HG02981 (cell line): ENCODE results near the gene PXDN.
A peak's percentile ranks its signal among the peaks of the same experiment; 100 is the strongest.
"Not testable (repeated sequence)": the region's sequence is repeated elsewhere in the genome, so short reads cannot be mapped to it uniquely, and the experiment has no call there.

Experiments used
- ATAC-seq: cut with Tn5 transposase; IDR thresholded peaks from one replicate; pipeline ENCODE4 v1.9.1; 2021; ENCODE audit warnings: mild to moderate bottlenecking, moderate library complexity; ENCODE audit not compliant: unreplicated experiment

The PXDN gene

DNA sequence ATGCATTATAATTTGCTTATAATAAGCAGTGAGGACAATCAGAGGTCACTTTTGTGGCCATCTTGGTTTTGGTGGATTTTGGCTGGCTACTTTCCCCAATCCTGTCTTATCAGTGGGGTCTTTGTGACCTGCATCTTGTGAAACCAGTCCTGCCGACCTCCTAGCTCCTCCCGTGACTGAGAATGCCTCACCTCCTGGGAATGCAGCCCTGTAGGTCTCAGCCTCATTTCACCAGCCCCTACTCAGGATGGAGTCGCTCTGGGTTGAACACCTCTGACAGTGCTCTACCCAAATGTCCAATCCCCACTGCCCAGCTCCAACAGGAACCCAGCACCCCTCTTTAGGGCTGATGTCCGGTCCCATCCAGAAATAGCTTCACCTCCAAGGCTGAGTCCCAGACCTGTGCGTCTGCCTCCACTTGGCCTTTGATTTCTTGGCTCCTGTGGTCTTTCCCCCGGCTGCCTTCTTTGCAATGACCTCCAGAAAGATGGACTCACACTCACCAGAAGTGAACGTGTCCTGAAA lies 31.3 kb upstream of the PXDN start:
- ATAC-seq = no peak

DNA sequence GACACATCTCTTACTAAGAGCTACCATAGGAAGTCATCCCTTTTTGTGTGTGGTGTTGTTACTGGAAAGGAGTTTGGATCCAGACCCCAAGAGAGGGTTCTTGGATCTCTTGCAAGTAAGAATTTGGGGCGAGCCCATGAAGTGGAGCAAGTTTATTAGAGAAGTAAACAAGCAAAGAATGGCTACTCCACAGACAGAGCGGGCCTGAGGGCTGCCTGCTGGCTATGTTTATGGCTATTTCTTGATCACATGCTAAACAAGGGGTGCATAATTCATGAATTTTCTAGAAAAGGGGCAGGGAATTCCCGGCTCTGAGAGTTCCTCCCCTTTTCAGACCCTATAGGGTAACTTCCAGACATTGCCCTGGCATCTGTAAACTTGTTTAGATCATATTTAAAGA lies 30.6 kb upstream of the PXDN start:
- ATAC-seq = no peak

DNA sequence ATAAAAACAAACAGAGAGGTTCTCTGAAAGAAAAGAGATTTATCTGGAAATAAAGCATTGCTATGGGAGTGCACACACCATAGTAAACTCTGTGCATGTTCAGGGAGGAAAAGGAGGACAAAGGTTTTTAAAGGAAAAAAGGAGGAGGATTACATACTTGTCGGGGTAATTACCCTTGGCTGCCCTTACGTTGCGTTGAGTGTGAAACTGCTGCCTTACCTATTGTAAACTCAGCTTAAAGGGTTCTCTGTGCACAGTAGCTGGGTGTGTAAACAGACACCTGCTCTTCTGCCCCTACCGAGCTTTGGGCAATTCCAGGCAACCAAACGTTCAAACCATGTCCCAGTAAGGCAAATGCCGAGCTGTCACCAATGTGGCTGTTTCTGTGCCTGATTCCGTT lies 29.6 kb upstream of the PXDN start:
- ATAC-seq = no peak

DNA sequence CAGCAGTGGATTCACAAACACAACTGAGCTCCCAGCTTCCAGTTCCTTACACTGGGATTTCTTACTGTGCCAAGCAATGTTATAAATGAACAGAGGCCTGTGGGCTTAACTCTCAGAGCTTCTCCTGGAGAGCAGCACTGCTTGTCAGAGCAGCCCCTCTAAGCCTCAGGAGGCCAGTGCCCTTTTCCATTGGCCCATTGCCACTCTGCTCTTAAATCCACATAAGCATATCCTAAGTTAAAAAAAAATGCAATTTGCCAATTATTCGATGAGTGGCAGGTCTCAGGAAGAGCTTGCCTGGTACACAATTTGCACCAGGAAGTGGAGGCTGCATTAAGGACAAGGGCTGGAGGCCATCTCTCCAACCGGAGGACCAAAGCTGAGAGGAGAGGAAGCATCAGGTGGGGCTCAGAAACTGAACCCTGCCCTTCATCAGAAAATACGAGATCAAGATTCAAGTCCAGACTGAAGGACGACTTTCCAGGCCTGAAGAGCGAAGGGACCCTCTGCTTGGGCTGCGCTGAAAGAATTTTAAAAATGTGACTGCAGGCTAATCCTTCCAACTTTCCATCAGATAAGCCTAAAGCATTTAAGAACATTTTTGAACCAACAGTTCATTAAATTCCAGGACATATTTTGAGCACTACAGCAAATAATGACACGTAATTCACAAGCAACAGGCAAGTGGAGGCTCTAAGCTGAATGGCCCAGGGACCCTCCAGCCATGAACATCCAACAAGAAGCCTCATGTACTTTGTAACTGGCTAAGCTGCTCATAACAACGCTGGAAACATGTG lies 28.4 kb upstream of the PXDN start:
- no peak for ATAC-seq

- ATAC-seq = no peak
Measured at GRCh38 chr2:1771626-1772280, 27.4 kb upstream of the PXDN start.

DNA sequence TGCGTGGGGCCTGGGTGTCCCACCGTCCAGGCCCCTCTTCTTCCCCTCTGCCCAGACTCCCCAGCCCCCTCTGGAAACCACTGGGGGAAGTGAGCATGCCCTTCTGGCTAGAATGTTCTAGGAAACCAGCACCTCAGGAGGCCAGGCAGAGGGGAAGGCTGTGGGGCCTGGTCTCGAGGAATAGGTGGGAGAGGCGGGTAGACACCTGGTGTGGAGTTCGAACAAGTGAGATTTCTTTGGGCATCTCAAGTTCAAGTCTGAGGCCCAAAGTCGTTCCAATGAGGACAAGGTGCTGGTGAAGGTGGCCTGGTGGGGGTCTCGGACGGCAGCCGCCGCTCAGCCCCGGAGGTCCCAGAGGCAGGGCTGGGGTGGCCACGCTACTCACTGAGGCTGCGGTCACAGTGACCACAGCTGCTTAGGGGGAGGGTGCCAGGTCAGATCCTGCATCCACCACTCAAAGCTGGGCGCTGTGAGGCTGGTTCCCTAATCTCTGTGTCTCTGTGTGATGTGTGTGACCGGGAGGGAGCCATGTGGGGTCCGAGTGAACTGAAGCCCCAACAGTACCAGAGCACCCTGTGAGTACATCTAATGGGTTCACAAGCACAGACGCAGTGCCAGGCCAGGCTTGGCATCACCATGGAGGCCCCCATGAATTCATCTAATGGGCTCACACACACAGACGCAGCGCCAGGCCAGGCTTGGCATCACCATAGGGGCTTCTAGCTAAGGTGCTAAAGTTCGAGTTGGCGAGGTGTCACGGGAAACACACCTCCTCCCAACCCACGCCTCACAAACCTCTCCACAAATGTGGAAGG lies 26.5 kb upstream of the PXDN start:
- no peak for ATAC-seq

DNA sequence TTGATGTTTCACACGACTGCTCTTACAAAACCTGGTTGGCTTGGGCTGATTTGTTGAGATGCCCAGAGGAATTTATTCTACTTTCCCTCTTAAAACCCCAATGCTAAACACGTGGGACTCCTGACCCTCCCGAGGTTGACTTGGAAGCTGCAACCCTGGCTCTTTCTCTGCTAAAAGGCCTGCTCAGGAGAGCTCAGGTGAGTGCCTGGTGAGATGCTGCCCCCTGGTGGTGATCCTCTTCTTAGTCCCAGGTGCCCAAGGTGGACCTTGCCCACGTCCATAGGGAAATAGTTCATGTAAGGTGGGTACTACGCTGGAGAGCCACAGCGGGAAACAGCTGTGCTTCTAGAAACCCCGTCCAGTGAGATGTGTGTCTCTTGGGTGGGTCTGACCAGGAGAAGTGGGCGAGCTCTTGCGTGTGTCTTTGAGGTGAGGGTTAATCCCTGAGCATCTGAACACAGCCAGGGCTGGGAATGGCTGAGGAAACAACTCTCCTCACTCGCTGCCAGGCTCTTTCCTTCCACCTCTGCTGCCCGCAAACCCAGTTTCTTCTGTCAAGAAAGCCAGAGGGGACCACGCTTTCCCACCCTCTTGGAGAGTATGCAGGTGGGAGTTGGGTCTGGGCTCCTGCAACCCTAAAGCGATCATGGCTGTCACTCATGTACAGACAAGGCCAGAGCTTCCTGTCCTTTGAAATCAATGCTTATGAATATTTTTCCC lies 25.5 kb upstream of the PXDN start:
- peak; percentile 65 for ATAC-seq

- ATAC-seq = no peak
Measured at GRCh38 chr2:1767939-1768691, 23.8 kb upstream of the PXDN start.

DNA sequence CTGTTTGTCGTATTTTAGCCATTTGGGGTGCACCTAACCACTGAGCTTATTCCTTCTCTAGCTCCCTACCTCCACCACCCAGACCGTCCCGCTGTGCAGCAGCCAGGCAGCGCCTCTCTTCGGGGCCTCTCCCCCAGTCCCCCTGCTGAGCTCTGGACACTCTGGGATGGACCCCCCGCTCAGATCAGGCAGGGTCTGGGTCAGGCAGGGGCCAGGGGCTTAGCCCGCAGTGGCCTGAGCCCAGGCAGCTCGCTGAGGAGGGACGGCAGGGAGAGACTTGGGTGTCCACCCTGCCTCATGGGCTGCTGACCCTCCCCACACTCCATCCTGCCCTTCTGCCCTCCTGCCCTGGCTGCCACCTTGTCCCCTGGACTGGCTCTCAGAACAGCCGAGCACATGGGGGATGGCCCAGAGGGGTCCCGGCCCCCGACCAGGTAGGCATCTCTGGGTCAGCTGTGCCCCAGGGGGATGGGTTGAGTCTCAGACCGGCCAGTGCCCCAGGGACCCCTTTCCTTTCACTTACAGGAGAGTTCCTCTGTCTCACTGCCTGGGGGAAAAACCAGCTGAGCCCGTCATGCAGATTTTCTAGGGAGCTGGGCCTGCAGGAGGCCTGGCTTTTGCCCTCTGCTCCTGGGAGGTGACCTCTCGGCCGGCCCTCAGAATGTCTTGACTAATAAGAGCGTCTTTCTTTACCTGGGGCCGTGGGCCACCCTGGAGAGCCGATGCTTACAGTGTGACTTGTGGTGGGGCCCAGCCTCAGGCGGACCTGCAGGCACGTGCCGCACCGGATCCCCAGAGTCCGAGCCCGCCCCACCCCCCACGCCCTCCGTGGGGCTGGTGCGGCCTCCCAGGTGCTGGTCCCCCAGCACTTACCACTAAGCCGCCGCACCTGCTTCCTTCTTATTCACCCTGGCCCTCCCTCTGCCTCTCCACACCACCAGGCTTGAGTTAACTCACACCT lies 22.8 kb upstream of the PXDN start:
- ATAC-seq = no peak

GRCh38 chr2:1766425-1766824 lies 22.1 kb upstream of the PXDN start:
- no peak for ATAC-seq

- not testable (repeated sequence) for ATAC-seq
Measured at GRCh38 chr2:1765201-1765600, 20.9 kb upstream of the PXDN start.

DNA sequence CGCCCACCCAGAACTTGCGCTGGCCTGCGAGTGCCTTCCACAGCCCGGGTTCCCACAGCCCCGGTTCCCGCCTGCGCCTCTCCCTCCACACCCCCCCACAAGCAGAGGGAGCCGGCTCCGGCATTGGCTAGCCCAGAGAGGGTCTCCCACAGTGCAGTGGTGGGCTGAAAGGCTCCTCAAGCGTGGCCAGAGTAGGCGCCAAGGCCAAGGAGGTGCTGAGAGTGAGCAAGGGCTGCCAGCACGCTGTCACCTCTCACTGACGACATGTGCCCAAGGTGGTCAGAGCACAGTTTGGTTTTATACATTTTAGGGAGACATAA lies 15.3 kb upstream of the PXDN start:
- ATAC-seq = no peak

GRCh38 chr2:1758774-1759610 lies 14.7 kb upstream of the PXDN start:
- no peak for ATAC-seq

DNA sequence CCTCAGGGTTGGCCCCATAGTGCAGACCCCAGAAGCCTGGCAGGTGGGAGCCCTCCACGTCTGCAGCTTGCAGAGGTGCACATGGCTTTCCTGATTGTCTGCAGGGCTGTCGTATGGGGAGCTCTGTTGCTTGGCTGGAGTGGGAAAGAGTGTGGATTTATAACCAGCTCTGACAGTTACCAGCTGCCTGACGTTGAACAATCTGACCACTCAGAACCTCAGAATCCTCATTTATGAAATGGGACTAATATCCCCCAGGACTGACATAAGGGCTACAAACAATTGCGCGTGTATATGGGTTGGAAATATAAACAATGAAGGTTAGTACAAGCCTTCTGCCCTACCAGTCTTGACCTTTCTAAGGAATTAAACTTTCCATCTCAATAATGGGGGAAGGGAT lies 13.9 kb upstream of the PXDN start:
- no peak for ATAC-seq

DNA sequence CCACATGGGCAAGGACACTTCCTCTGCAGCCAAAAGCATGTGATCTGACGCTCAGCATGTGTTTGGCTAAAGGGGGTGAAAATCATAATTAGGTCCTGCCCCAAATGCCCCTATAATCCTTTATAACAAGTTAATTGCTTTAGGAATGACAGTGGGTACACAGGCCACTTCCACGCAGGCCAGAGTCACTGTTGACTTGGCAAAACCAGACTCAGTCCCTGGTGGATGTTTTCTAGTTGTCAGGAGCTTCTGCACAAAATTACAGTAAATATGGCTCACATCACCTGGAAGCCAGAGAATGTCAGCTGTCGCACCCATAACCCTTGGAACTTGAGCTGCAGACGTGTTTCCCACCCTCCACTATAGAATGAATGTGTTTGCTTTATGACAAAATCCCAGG lies 13.3 kb upstream of the PXDN start:
- no peak for ATAC-seq

DNA sequence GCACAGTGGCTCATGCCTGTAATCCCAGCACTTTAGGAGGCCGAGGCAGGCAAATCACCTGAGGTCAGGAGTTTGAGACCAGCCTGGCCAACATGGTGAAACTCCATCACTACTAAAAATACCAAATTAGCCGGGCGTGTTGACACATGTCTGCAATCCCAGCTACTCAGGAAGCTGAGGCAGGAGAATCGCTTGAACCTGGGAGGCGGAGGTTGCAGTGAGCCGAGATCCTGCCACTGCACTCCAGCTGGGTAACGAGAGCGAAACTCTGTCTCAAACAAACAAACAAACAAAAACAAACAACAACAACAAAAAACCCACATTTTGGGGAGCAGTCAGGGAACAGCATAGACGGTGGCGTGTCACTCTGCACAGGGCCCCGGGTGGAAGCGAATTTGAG lies 12.8 kb upstream of the PXDN start:
- ATAC-seq = not testable (repeated sequence)

GRCh38 chr2:1756456-1756855 lies 12.1 kb upstream of the PXDN start:
- no peak for ATAC-seq

DNA sequence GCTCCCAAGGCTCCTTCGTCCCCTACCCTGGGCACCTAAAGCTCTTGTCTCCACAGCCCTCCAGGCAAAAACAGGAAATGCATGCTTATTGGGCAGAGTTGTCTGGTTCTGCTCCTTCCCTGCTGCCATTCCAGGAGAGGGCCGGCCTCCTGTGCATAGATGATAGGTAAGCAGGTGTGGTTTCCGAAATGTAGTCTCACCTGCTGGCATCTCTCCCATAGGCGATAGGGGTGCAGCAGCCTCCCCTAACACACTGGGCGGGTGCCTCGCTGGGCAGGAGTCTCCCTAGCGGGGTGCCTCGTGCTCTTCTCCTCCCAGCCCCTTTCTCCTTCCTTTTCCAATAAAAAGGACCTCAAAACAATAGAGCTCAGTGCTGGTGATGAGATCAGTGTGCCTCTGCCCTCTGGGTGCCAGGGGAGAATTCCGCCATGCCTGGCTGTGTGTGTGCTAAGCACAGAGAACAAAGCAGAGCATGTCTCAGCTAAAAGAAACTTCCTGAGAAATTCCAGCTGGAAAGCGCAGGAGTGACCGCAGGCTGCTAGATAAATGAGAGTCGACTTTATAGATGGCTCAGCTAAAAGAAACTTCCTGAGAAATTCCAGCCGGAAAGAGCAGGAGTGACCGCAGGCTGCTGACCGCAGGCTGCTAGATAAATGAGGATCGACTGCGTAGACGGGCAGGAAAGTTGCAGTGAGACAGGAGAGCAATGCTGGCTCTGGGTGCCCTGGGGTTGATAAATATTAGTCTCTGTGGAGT lies 11.3 kb upstream of the PXDN start:
- ATAC-seq = no peak
